GM18907 (cell line): ENCODE data around the gene SPRR4.
A peak's percentile ranks its signal among the peaks of the same experiment; 100 is the strongest.

Experiments
- ATAC-seq: cut with Tn5 transposase; IDR thresholded peaks from one replicate; pipeline ENCODE4 v1.9.1; 2021; ENCODE audit warnings: mild to moderate bottlenecking, moderate library complexity; ENCODE audit not compliant: unreplicated experiment

Gene SPRR4

GRCh38 chr1:152964536-152964935 lies 5.9 kb upstream of the SPRR4 start:
- ATAC-seq: no peak

DNA sequence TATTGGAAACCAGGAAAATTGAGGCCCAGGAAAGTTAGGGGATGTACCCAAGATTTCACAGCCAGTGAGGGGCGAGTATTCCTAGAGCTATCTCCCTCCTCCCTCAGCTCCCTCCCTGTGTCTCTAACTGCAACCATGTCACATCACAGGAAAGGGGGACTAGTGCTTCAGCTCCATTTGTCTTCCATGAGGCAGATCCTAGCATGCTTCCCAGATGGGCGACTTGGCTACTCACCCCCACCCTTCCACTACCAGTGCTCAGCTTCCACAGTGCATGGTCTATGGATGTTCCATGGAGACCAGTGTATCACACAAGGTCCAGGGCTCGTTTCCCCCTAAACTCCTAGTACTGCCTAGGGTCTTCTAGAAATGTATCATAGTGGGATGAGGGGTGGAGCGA lies 4.6 kb upstream of the SPRR4 start:
- ATAC-seq: no peak

GRCh38 chr1:152967201-152967600 lies 3.2 kb upstream of the SPRR4 start:
- ATAC-seq: no peak

DNA sequence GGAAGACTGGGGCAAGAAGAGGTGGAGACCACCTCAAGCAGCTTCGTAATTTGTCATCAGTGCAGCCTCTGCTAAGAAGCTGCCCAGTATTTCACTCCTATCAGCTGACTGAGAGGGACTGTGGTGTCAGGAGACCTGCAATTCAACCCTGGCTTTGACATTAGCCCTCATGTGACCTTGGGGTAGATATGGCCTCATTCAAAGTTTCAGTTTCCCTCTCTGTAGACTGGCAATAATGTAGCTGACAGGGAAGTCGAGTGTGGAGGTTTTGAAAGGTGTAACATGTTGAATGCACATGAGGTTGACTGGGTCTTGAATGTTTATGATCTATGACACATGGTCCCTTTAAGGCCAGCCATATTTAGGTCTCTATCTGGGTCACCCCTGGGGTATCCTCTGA lies 2.2 kb upstream of the SPRR4 start:
- ATAC-seq: peak; percentile 90

- ATAC-seq: no peak
Measured at GRCh38 chr1:152969036-152969435, 1.4 kb upstream of the SPRR4 start.

DNA sequence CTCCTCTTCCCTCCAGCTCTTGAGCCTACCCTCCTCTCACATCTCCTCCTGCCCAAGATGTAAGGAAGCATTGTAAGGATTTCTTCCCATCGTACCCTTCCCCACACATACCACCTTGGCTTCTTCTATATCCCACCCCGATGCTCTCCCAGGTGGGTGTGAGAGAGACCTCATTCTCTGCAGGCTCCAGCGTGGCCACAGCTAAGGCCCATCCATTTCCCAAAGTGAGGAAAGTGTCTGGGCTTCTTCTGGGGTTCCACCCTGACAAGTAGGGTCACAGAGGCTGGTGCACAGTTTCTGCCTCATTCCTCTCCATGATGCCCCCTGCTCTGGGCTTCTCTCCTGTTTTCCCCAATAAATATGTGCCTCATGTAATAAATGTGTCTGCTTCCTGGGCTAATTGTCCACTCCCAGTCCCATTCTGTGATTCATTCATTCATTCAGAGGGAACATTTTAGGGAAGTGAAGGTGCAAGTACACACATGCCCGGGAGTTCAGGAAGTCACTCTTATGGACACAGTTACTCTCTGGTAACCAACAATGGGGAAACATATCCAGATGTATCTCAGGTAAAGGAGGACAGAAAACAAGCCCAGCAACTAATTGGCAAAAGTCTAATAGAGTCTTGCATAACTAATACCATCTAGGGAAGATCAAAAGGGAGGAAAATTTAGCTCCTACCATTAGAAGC lies 1.9 kb downstream of the SPRR4 start:
- ATAC-seq: no peak

DNA sequence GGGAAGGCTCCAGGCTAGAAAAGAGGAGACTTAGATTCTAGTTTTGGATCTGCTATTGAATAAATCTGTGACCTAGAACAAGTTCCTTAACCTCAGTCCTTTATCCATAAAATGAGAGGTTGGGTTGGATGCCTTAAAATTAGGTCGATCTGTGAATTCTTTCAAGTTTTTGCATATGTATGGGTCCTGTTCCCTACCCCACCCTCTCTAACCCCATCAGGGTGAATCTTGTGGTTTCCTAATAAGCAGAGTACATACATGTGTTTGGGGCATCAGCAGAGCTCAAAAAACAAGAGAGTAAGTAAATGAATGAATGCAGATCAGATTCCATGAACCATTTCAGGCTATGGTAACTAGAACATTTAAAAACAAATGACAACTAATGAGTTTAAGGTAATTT lies 6.2 kb downstream of the SPRR4 start:
- no peak for ATAC-seq

DNA sequence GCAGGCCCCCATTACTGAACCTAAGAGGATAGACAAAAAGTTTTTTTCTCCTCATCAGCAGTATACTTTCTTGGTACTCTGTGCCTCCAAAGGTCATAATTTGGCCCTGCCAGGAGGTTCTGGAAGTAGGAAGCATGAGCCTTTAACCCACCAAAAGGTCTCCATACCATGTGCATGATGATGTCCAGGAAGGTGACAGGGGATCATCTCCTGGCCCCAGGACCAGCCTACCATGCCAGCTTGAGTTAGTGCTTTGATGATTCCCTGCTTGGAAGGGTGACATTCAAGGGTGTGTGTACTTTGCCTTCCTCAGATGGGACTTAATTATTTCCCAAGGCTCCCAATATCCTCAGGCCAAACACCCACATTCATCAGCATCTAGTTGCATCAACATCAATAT lies 7.2 kb downstream of the SPRR4 start:
- no peak for ATAC-seq

DNA sequence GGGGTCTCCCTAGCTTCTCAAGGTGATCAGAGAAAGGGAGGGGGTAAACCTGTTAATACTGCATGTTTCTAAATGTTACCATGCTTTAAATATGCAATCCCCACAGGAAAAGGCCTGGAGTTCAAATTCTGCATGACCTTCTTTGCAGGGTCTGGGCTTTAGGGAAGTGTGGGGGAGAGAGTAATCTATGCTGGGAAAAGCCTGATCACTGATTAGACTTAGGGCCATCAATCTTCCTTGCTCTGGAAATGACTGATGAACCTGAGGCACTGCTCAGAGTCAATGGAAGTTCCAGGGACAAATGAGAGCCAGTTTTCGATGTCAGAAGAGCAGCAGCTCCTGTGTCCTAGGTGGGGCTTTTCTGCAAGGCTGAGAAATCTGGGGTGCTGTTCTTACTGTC lies 10.2 kb downstream of the SPRR4 start:
- no peak for ATAC-seq

- ATAC-seq: no peak
Measured at GRCh38 chr1:152981146-152981871, 10.9 kb downstream of the SPRR4 start.

DNA sequence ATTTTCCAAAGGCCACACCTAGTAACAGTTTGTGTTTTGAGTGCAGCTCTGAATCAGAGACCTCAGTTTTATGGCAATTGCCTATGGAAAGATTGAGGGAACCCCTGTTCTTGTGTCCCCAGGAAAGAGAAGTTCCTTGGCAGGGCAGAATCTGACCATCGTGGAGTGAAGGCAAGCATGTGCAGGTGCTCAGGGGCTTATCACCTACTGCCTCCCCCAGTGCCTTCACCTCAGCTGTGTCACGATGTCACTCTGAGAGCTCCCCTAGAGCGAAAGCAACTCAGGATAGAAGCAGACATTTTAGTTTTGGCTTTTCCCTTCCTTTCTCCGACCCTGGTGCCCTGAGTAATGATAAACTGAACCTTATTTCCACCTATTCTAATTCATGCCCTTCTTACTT lies 11.6 kb downstream of the SPRR4 start:
- no peak for ATAC-seq

DNA sequence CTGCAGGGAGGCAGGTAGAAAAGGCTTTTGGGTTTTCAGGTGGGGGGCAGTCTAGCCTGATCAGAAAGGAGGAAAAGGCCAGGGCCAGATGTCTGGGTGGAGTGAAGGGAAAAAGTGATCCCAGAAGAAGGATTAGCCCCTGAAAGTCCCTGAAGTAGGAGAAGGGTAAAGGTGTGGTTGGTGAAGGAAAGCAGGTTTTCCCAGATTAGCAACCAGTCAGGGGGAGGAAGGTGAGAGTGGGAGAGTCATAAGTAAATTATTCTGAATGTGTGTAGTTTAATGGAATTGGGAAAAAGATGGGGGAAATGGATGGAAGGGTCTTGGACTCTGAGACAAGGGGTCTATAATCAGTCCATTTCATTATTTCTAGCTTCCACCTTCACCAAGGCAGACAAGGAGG lies 12.8 kb downstream of the SPRR4 start:
- ATAC-seq: no peak

- ATAC-seq: no peak
Measured at GRCh38 chr1:152983743-152984142, 13.3 kb downstream of the SPRR4 start, which contains the start of gene SPRR1A. TSS of gene SPRR1A (plus strand) at chr1:152984081. CDS start at chr1:152985231, 1,150 bp downstream.

GRCh38 chr1:152986578-152986977 lies 16.1 kb downstream of the SPRR4 start:
- ATAC-seq: no peak

GRCh38 chr1:152993186-152993585 lies 22.7 kb downstream of the SPRR4 start:
- ATAC-seq: no peak

GRCh38 chr1:152995842-152996241 lies 25.4 kb downstream of the SPRR4 start:
- ATAC-seq: no peak

DNA sequence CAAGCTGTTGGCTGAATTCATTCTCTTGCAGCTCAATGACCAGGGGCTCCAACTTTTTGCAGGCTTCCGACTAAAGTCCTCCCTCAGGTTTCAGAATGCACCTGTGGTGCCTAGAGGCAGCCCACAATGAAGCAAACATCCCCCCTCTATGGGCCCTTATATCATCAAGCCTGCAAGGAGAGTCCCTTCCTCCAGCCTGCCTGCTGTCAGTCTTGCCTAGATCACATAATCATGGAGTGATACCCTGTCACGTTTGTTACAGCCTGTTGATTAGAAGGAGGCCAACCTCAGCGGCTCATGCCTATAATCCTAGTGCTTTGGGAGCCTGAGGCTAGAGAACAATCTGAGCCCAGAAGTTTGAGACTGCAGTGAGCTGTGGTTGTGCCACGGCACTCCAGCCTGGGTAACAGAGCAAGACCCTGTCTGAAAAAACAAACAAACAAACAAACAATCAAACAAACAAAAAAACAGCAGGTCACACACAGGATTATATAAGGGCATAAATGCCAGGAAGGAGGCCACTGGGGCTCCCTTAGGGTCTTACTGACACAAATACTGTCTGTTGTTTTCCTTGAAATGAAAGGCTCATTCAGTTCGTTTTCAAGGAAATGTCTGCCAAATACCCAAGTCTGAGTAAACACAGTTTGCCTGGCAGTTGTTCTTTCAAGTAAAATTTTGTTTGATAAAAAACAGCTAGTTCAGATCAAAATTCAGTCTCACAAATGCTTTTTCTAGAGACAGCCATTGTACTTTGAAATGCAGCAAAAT lies 26.4 kb downstream of the SPRR4 start:
- ATAC-seq: no peak

- no peak for ATAC-seq
Measured at GRCh38 chr1:152997901-152998300, 27.5 kb downstream of the SPRR4 start.

- ATAC-seq: no peak
Measured at GRCh38 chr1:152998476-152998875, 28.0 kb downstream of the SPRR4 start.

DNA sequence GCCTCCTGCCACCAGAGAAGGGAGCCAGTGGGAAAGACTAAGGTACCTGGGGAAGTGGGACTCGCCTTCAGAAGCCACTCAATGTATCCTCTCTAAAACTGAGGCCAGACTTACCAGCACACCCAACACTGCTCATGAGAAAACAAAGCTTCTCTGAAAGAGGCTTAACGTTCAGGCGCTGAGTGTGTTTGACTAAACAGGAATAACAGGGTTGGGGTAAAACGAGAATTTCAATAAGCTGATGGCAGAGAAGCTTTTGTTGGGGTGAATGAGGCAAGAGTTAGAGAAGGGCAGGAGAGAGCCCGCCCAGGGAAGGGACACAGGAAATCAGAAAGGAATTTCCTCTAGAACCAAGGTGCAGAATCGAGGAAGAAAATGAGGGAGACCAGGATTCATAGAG lies 29.4 kb downstream of the SPRR4 start:
- ATAC-seq: no peak

- no peak for ATAC-seq
Measured at GRCh38 chr1:153000294-153000693, 29.8 kb downstream of the SPRR4 start.

DNA sequence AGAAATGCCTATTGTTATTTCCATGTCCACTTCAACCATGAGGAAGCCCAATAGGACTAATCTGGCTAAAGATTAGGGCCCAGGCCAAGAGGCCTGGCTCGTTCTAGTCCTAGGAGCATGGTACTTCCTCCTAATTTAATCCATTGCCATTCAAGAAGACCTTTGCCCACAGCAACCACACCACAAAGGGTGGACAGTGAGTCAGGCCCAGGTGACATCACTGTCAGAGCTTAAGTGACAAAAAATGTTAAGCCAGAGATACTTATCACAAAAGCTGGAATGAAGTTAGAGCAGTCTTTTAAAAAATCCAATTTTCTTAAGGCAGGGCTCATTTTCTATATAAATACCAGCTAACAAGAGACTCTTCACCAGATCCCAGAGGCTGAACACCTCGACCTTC lies 30.9 kb downstream of the SPRR4 start, which contains the start of gene SPRR3:
Gene SPRR3, plus strand, starts transcription at position 368 of the 400 bp plus-strand sequence. CDS start 1,272 bp downstream, outside the sequence.
- no peak for ATAC-seq
